Body of pancreas (tissue), 4 donors: ENCODE results near the gene COPS3. TPM values are rescaled to one million over a fixed set of nuclear protein-coding genes. Genes with fewer than 3 reads are reported as not detected.

Experiments
- ATAC-seq: fragments of 150-250 bp; one replicate; pipeline ENCODE4 v1.9.1; 2016
- DNase-seq, 4 donors: peaks; one replicate each; pipeline ENCODE4 v3.0.0-alpha.2; 2019
- H3K27ac ChIP-seq, 4 donors: fragments of 200-600 bp; sonication (generic); 1 replicate in 3 of 4; 2 replicates in 1 of 4; pipeline versions ENCODE4 v1.5.1 to v1.6.1; 2016 to 2019; ENCODE audit warnings: mild to moderate bottlenecking in 1 of 4, mixed read lengths in 1 of 4, moderate library complexity in 1 of 4
- H3K27me3 ChIP-seq, 2 donors: fragments of 200-600 bp; sonication (generic); one replicate each; pipeline ENCODE4 v1.6.0; 2016; ENCODE audit warnings: mild to moderate bottlenecking in 1 of 2
- H3K36me3 ChIP-seq, 2 donors: fragments of 200-600 bp; sonication (generic); replicated peaks in 1 of 2; 2 replicates each; pipeline ENCODE4 v1.5.1; 2016; ENCODE audit warnings: low read depth in 2 of 2; ENCODE audit not compliant: insufficient read depth in 1 of 2
- H3K4me1 ChIP-seq: fragments of 200-600 bp; sonication (generic); one replicate; pipeline ENCODE4 v1.6.0; 2016
- H3K4me3 ChIP-seq, 2 donors: fragments of 200-600 bp; sonication (generic); 1 replicate in 1 of 2; 2 replicates in 1 of 2; pipeline ENCODE4 v1.5.1; 2016 to 2019
- H3K9me3 ChIP-seq, 3 donors: fragments of 200-600 bp; sonication (generic); 1 replicate in 2 of 3; 2 replicates in 1 of 3; pipeline ENCODE4 v1.5.1; 2016
- POLR2A ChIP-seq, 3 donors: fragments of 450-650 bp; IDR thresholded peaks; one replicate each; pipeline ENCODE4 v1.6.1; 2016; ENCODE audit warnings: antibody characterized with exemption in 3 of 3, mild to moderate bottlenecking in 2 of 3
- WGBS, 2 donors: methylation state at CpG; one replicate each; pipeline ENCODE4 v1.1.5; 2017; 5-methylcytosine and 5-hydroxymethylcytosine counted together
- intact Hi-C: fragments of 100-400 bp; cut with DNase I; formaldehyde crosslinking; loops from one replicate; pipeline ENCODE4 v1.15.1; 2023
- total RNA-seq, 2 donors: library from RNA; depleted of rRNA; stranded (reverse); fragments of >200 nt; gene quantifications; one replicate each; pipeline ENCODE4 v1.1.0, GENCODE V29; 2016
- TF ChIP-seq, protein P1 (sequence below), 7 experiments: fragments of 450-650 bp in 4 of 7; fragments of 200-600 bp in 3 of 7; sonication (generic) in 3 of 7; IDR thresholded peaks; one replicate each; pipeline ENCODE4 v1.5.1; 2016 to 2019; ENCODE audit warnings: antibody characterized with exemption in 7 of 7

COPS3 gene
- total RNA-seq, 2 donors from 2014 or later = 23.1 to 29.8 TPM

DNA sequence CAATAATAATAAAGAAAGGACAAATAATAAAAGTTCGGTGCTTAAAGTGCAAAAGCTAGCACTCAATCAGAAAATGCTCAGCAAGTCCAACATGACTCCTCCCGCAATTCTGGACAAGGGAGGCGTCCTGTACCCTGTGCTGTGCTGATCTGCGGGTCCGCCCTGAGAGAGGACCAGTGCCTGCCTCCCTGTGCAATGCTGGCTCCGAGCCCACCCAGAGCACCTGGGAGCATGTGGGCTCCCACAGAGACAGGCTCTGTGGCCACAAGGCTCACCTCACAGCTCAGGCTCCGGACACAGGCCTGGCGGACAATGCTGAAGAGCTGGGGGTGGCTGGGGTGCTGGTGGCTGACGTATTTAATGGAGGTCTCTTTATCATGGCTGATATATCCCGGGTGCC is 55.1 kb downstream of the COPS3 start:
- no peaks in the 10 kb centered on the region for H3K27me3 ChIP-seq
- no peak overlapping the region for H3K4me3 ChIP-seq
- ATAC-seq (no peak), DNase-seq (no peak)
- H3K9me3 ChIP-seq = no peaks in the 10 kb centered on the region
- no peak overlapping the region for H3K27ac ChIP-seq
- intact Hi-C loops = no loop called here
- TF ChIP-seq POLR2A (IDR thresholded peaks at IDR 0.05) = no peak
- TF ChIP-seq, protein P1, sequence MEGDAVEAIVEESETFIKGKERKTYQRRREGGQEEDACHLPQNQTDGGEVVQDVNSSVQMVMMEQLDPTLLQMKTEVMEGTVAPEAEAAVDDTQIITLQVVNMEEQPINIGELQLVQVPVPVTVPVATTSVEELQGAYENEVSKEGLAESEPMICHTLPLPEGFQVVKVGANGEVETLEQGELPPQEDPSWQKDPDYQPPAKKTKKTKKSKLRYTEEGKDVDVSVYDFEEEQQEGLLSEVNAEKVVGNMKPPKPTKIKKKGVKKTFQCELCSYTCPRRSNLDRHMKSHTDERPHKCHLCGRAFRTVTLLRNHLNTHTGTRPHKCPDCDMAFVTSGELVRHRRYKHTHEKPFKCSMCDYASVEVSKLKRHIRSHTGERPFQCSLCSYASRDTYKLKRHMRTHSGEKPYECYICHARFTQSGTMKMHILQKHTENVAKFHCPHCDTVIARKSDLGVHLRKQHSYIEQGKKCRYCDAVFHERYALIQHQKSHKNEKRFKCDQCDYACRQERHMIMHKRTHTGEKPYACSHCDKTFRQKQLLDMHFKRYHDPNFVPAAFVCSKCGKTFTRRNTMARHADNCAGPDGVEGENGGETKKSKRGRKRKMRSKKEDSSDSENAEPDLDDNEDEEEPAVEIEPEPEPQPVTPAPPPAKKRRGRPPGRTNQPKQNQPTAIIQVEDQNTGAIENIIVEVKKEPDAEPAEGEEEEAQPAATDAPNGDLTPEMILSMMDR (IDR thresholded peaks at IDR 0.05) = no peak
- H3K36me3 ChIP-seq = peaks cover 11 to 50% of the 10 kb centered on the region in 2 donors
- H3K4me1 ChIP-seq = peaks cover 7% of the 10 kb centered on the region
- WGBS, 2 donors = 86 to 90% methylated on average over 10 of the region's 10 CpGs

DNA sequence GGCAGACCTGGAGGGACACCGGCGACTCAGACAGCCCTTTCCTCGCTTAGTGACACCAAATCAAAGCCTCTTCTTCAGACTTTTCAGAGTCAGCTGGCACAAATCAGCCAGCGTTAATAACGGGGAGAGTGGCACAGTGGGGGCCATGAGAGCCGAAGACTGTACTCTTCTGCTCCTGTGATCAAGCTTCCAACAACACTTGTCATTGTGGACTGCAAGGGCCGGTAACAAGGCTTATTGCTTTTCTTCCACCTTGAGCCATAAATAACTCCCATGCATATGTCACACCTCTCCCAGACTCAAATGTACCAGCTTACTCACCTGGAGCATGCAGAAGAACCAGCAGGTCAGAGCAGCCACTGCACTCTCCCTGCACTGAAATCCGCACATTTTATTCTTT is 56.9 kb downstream of the COPS3 start:
- H3K27ac ChIP-seq = no peak overlapping the region
- DNase-seq (no peak), ATAC-seq (no peak)
- peaks cover 11 to 58% of the 10 kb centered on the region in 2 donors for H3K36me3 ChIP-seq
- intact Hi-C loops = no loop called here
- WGBS, 2 donors = 81 to 86% methylated on average over 8 of the region's 8 CpGs
- H3K4me3 ChIP-seq = no peak overlapping the region
- H3K4me1 ChIP-seq = peaks cover 7% of the 10 kb centered on the region
- H3K27me3 ChIP-seq = no peaks in the 10 kb centered on the region
- H3K9me3 ChIP-seq = no peaks in the 10 kb centered on the region
- no peak for TF ChIP-seq POLR2A (IDR thresholded peaks at IDR 0.05)
- TF ChIP-seq, protein P1 (IDR thresholded peaks at IDR 0.05) = no peak

DNA sequence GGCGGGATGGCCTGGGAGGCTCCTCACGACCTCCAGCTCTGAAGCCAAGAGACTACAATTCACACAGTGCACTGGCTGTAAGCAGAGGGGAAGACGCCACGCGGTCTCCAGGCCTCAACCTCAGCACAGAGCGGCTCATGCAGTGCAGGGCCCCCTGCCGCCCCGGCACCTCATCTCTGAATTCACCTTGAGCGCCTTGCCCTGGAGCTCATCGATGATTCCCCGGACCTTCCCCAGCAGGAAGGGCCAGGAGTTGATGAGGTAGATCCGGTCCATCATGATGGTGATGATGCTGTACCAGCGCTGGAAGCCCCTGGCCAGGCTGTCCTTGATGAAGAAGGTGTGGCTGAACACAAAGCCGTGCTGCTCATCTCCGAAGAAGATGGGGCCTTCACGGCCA is 57.3 kb downstream of the COPS3 start:
- H3K27me3 ChIP-seq = no peaks in the 10 kb centered on the region
- DNase-seq (no peak), ATAC-seq (no peak)
- peaks cover 7% of the 10 kb centered on the region for H3K4me1 ChIP-seq
- H3K9me3 ChIP-seq = no peaks in the 10 kb centered on the region
- no peak overlapping the region for H3K4me3 ChIP-seq
- H3K27ac ChIP-seq = no peak overlapping the region
- 89 to 95% methylated on average over 12 to 16 of the region's 16 CpGs for WGBS, 2 donors
- peaks cover 11 to 62% of the 10 kb centered on the region in 2 donors for H3K36me3 ChIP-seq
- intact Hi-C loops = no loop called here
- TF ChIP-seq, protein P1 (IDR thresholded peaks at IDR 0.05) = no peak
- no peak for TF ChIP-seq POLR2A (IDR thresholded peaks at IDR 0.05)

DNA sequence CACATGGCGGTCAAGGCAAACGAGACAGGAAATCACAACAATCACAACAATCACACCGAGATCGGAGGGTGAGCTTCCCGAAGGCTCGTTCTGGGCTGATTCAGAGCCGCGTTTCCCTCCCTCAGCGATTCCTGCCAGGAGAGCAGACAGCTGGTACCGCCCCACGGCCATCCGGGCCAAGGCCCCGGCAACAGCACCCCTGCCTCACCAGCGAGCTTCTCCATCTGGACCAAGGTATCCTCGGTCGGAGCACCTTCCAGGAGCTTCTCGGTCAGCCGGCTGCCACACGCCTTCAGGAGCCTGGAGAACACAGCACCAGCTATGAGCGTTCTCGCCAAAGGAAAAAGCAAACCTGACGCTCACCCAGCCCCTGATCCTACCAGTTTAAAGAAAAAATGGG is 59.7 kb downstream of the COPS3 start:
- peaks cover 16 to 74% of the 10 kb centered on the region in 2 donors for H3K36me3 ChIP-seq
- 89% methylated on average over 11 to 21 of the region's 22 CpGs for whole genome bisulfite sequencing, 2 donors

DNA sequence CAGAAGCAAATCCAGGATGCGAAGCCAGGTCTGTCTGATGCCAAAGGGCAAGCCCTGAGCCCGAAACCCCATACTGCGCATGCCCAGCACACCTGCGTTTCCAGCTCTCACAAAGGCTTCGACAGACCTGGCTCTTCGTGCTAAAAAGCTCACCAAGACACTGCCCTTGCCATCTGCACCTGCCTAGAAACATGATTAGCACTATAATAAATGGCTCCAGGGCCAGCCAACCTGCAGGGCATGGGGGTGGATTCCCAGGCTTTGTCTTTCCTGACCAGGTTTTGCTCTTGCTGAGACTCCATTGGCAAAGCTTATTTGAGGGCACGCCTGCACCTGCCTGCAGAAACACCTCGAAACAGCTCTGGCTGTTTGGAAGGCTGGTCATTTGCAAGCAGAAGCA is 60.5 kb downstream of the COPS3 start:
- Histone ChIP-seq H3K27ac (no peak overlapping the region), H3K36me3 (peaks cover 13 to 73% of the 10 kb centered on the region in 2 donors), H3K4me1 (no peaks in the 10 kb centered on the region), H3K27me3 (no peaks in the 10 kb centered on the region), H3K9me3 (no peaks in the 10 kb centered on the region), H3K4me3 (no peak overlapping the region)
- intact Hi-C loops = no loop called here
- no peak for DNase-seq
- ATAC-seq = no peak
- TF ChIP-seq, protein P1 (IDR thresholded peaks at IDR 0.05) = no peak
- TF ChIP-seq POLR2A (IDR thresholded peaks at IDR 0.05) = no peak
- WGBS, 2 donors = 87 to 100% methylated on average over 7 to 8 of the region's 8 CpGs

More for the DNA sequence above, 59.7 kb downstream of the COPS3 start:
- no peak overlapping the region for H3K4me3 ChIP-seq
- TF ChIP-seq, protein P1 (IDR thresholded peaks at IDR 0.05) = no peak
- no peak for TF ChIP-seq POLR2A (IDR thresholded peaks at IDR 0.05)
- H3K27ac ChIP-seq = no peak overlapping the region
- DNase-seq (no peak), ATAC-seq (no peak)
- no peaks in the 10 kb centered on the region for H3K9me3 ChIP-seq
- intact Hi-C loops = no loop called here
- no peaks in the 10 kb centered on the region for H3K27me3 ChIP-seq
- no peaks in the 10 kb centered on the region for H3K4me1 ChIP-seq
